ENCODE measurements around the gene SECTM1.

GRCh38 chr17:82304826-82305726 lies 28.5 kb downstream of the SECTM1 start:
- TF ChIP-seq CTCF (conservative IDR thresholded peaks at IDR 0.05; ENCODE audit: low read depth in 2 of 2) (no peak), EZH2phosphoT487 (IDR thresholded peaks at IDR 0.05; ENCODE audit: unreplicated experiment) (no peak), POLR2AphosphoS5 (IDR thresholded peaks at IDR 0.05; ENCODE audit: low read depth) (no peak), NANOG (IDR thresholded peaks at IDR 0.05; ENCODE audit: borderline replicate concordance) (no peak), REST (IDR thresholded peaks at IDR 0.05; ENCODE audit: unreplicated experiment) (no peak), CREB1 (CRISPR knock-in tag; IDR thresholded peaks at IDR 0.05; ENCODE audit: low read depth) (no peak), EZH2 (IDR thresholded peaks at IDR 0.05; ENCODE audit: low read depth, unreplicated experiment) (no peak), ETS1 (IDR thresholded peaks at IDR 0.05) (no peak), JUNB (IDR thresholded peaks at IDR 0.05; ENCODE audit: unreplicated experiment) (no peak), ZNF331 (CRISPR knock-in tag; IDR thresholded peaks at IDR 0.05; ENCODE audit: low read depth) (no peak), ZNF462 (CRISPR knock-in tag; IDR thresholded peaks at IDR 0.05) (no peak)
